Stimulated activated CD4-positive, alpha-beta T cell treated with anti-CD3 and anti-CD28 coated beads, Interleukin-1b, Interleukin-23, amount 100 ng/mL, for 4 hours (primary cell): ENCODE measurements around the gene RGSL1.

Source experiments
- DNase-seq, 2 donors: peaks; one replicate each; pipeline ENCODE4 v3.0.0-alpha.2; 2020; ENCODE audit warnings: low read depth in 2 of 2

The RGSL1 gene

GRCh38 chr1:182450087-182450486 is at the start of gene RGSL1:
Gene RGSL1, plus strand, starts transcription at chr1:182450146. Its CDS starts 20 bp downstream, at chr1:182450166.
- no peak for DNase-seq

GRCh38 chr1:182400567-182400966 is 49.4 kb upstream of the RGSL1 start, which contains the start of gene TEDDM1:
Gene TEDDM1, minus strand, starts transcription at chr1:182400667. Its CDS starts 182 bp downstream, at chr1:182400485.
- DNase-seq, result no peak

GRCh38 chr1:182404781-182405180 is 45.2 kb upstream of the RGSL1 start:
- no peak for DNase-seq

GRCh38 chr1:182405578-182405977 is 44.4 kb upstream of the RGSL1 start:
- no peak for DNase-seq

- no peak for DNase-seq
Observed at GRCh38 chr1:182406012-182406411, 43.9 kb upstream of the RGSL1 start.

GRCh38 chr1:182407724-182408123 is 42.2 kb upstream of the RGSL1 start:
- DNase-seq, result no peak

- no peak for DNase-seq
Observed at GRCh38 chr1:182408435-182409075, 41.4 kb upstream of the RGSL1 start.

- DNase-seq, result no peak
Observed at GRCh38 chr1:182410138-182410537, 39.8 kb upstream of the RGSL1 start.

GRCh38 chr1:182410620-182411273 is 39.2 kb upstream of the RGSL1 start:
- no peak for DNase-seq

- no peak for DNase-seq
Observed at GRCh38 chr1:182413486-182413885, 36.5 kb upstream of the RGSL1 start.

- DNase-seq, result no peak
Observed at GRCh38 chr1:182413969-182414368, 36.0 kb upstream of the RGSL1 start.

GRCh38 chr1:182415789-182416188 is 34.2 kb upstream of the RGSL1 start:
- no peak for DNase-seq

- DNase-seq, result no peak
Observed at GRCh38 chr1:182426442-182427430, 23.2 kb upstream of the RGSL1 start.

GRCh38 chr1:182428043-182428442 is 21.9 kb upstream of the RGSL1 start:
- no peak for DNase-seq

GRCh38 chr1:182430263-182431068 is 19.5 kb upstream of the RGSL1 start:
- DNase-seq, result no peak

- DNase-seq, result no peak
Observed at GRCh38 chr1:182431278-182431677, 18.7 kb upstream of the RGSL1 start.

GRCh38 chr1:182433580-182433979 is 16.4 kb upstream of the RGSL1 start:
- no peak for DNase-seq

GRCh38 chr1:182438326-182438725 is 11.6 kb upstream of the RGSL1 start:
- no peak for DNase-seq

- no peak for DNase-seq
Observed at GRCh38 chr1:182441719-182442118, 8.2 kb upstream of the RGSL1 start.

- no peak for DNase-seq
Observed at GRCh38 chr1:182442333-182442732, 7.6 kb upstream of the RGSL1 start.

GRCh38 chr1:182444497-182444896 is 5.4 kb upstream of the RGSL1 start:
- DNase-seq, result no peak
